DND-41 (cell line): ENCODE results near the gene USP34.

Source experiments
- CTCF ChIP-seq: IDR thresholded peaks from 2 replicates; pipeline ENCODE4 v1.5.1; 2012; ENCODE audit warnings: borderline replicate concordance, low read length, moderate library complexity, mild to moderate bottlenecking; ENCODE audit not compliant: poor library complexity, severe bottlenecking; ENCODE audit errors: extremely low read depth
- EZH2 ChIP-seq: IDR thresholded peaks from 3 replicates; pipeline ENCODE4 v1.6.1; 2012; ENCODE audit warnings: borderline replicate concordance, low read depth, mild to moderate bottlenecking, moderate library complexity, low read length, inconsistent platforms; ENCODE audit not compliant: severe bottlenecking

DNA sequence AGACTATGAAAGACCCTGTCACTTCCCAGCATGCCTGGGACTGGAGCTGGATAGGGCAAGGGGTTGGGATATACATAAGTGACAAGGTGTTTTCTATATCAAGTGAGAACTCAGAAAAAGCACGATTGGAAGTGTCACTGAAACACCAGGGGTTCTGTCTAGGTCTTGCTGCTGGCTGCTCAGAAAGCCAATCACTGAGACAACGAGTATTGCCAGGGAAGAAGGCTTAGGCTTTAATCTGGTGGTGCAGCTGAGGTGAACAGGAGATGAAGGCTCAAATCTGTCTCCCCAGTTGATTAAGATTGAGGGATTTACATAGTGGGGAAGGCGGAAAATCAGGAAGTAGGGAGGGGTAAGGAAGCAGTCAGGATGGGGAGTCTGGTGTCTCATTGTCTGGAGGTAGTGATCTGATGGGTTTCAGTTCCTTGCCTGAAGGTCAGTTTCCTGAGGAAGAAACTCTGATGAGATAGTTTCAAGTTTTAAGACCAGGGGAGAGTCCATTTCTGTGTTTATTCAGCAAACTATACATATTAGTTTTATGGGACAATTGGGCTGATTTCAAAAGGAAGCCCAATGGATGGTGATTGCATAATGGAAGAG, 312.4 kb downstream of the USP34 start:
- TF ChIP-seq CTCF: no peak
- no peak for TF ChIP-seq EZH2
